GM20000 (cell line): ENCODE data around the gene DCDC2.
"Not testable (repeated sequence)": the region's sequence is repeated elsewhere in the genome, so short reads cannot be mapped to it uniquely, and the experiment has no call there.

ENCODE experiments used
- DNase-seq: peaks from one replicate; pipeline ENCODE4 v3.0.0; 2012; ENCODE audit warnings: low spot score
- CTCF ChIP-seq: IDR thresholded peaks from 2 replicates; pipeline ENCODE4 v1.5.1; 2012; ENCODE audit warnings: mild to moderate bottlenecking, control low read depth; ENCODE audit errors: extremely low read depth, missing control alignments

DCDC2 gene

GRCh38 chr6:24385536-24386269 is 27.8 kb upstream of the DCDC2 start:
- TF ChIP-seq CTCF: no peak
- DNase-seq: no peak

- DNase-seq: not testable (repeated sequence)
Observed at GRCh38 chr6:24384369-24385130, 26.7 kb upstream of the DCDC2 start.

DNA sequence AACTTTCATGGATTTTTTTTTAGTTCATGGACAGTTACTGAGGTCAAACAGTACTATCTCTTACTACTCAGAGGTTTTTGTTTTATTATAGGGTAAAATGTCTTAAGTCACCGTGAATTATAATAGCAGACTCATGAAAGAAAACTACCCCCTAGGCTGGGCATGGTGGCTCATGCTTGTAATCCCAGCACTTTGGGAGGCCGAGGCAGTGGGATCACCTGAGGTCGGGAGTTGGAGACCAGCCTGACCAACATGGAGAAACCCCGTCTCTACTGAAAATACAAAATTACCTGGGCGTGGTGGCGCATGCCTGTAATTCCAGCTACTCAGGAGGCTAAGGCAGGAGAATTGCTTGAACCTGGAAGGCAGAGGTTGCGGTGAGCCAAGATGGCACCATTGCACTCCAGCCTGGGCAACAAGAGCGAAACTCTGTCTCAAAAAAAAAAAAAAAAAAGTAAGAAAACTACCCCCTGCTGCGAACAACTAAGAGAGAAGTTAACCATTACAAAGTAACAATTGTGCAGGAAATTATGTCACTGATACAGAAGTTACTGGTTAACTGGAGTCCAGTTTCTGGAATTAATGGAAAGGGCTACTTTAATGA is 25.1 kb upstream of the DCDC2 start:
- not testable (repeated sequence) for DNase-seq

GRCh38 chr6:24382220-24382540 is 24.3 kb upstream of the DCDC2 start:
- no peak for TF ChIP-seq CTCF
- no peak for DNase-seq

- DNase-seq: no peak
- TF ChIP-seq CTCF: no peak
Observed at GRCh38 chr6:24381476-24382219, 23.8 kb upstream of the DCDC2 start.

DNA sequence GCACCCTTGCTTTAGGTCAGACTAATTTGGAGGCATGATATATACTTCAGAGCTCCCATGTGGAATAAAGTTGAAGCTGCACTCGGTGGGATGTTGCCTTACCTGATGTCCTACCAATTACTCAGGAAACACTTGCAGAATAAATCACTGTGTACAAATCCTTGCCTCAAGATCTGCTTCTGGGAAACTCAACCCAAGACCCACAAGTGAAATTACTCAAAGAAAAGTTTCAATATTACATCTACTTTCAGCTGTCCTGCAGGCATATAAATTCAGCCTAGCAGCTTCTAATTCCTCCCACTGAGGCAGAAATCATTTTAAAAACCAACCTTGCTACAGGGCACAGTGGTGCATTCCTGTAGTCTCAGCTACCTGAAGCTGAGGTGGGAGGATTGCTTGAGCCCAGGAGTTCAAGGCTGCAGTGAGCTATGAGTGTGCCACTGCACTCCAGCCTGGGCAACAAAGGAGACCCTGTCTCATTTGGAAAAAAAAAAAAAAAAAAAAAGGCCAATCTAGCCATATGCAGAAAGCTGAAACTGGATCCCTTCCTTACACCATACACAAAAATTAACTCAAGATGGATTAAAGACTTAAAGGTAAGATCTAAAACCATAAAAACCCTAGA is 20.7 kb upstream of the DCDC2 start:
- TF ChIP-seq CTCF: no peak
- DNase-seq: no peak

DNA sequence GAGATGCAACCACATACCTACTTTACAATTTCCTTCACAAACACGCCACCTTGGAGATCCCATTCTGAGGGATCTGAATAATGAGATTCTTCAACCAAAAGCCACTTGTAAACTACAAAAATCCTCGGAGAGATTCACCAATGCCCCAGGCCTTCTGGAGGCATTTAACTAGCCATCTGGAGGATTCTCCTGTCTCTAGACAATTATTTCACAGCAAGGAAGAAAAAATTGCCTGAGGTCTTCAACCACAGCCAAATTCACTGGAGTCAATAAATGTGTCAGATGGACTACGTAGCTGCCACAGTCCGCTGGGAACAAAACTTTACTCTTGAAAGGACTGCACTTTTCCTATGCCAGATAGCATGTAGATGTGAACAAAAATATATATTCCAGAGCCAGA is 19.0 kb upstream of the DCDC2 start:
- no peak for DNase-seq
- TF ChIP-seq CTCF: no peak

- no peak for TF ChIP-seq CTCF
- DNase-seq: no peak
Observed at GRCh38 chr6:24374612-24375011, 16.8 kb upstream of the DCDC2 start.

DNA sequence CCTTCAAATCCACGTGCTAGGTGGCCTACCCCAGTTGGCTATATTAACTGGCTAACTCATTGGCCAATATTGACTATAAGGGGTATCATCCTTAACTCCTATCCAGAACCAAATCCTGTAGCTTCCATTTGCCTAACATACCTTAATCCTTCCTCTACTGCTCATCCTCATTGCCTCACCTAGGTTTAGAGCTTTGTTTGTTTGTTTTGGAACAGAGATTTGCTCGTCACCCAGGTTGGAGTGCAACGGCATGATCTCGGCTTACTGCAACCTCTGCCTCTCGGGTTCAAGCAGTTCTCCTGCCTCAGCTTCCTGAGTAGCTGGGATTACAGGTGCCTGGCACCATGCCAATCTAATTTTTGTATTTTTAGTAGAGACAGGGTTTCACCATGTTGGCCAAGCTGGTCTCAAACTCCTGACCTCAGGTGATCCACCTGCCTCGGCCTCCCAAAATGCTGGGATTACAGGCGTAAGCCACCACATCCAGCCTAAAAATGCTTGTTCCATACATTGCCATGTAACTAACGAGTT is 7.3 kb upstream of the DCDC2 start:
- DNase-seq: not testable (repeated sequence)

- not testable (repeated sequence) for DNase-seq
Observed at GRCh38 chr6:24362363-24362762, 4.5 kb upstream of the DCDC2 start.
